GM19351 (cell line): ENCODE measurements around the gene SEMA4A.
"Not testable (repeated sequence)": the region's sequence is repeated elsewhere in the genome, so short reads cannot be mapped to it uniquely, and the experiment has no call there.

Experiments
- ATAC-seq: cut with Tn5 transposase; IDR thresholded peaks from one replicate; pipeline ENCODE4 v1.9.1; 2021; ENCODE audit warnings: mild to moderate bottlenecking, moderate library complexity; ENCODE audit not compliant: unreplicated experiment

Gene SEMA4A

GRCh38 chr1:156118177-156118868 lies 35.1 kb upstream of the SEMA4A start:
- ATAC-seq, result no peak

DNA sequence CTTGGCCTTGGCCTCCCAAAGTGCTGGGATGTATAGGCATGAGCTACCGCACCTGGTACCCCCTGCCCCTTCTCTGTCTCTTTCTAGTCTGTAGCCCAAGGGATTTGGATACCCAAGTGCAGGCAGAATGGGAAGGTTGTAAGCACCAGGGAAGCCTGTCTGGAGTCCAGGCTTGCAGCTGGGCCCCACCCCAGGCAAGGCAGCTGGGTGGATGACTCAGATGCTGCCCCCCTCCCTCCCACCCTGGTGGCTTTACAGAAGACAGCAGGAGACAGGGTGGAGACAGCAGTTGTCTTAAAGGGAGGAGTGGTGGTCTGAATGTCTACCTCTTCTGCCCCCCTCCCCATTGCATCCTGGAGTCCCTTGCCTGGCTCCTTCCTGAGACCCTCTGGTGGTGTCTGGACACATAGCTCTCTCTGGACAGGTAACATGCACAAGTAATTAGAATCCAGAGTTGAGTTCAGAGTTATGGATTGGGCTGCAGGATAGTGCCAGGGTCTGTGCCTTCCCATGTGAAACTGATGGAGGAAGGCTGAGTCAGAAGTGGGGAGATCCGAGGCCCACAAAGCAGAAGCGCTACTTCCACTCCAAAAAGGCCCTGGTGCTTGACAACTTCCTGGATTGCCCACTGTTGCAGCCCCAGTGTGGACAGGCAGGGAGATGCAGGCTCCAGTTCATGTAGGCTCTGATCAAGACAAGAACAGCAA lies 33.7 kb upstream of the SEMA4A start:
- no peak for ATAC-seq

- no peak for ATAC-seq
These were observed 33.1 kb upstream of the SEMA4A start for GRCh38 chr1:156120318-156120717.

DNA sequence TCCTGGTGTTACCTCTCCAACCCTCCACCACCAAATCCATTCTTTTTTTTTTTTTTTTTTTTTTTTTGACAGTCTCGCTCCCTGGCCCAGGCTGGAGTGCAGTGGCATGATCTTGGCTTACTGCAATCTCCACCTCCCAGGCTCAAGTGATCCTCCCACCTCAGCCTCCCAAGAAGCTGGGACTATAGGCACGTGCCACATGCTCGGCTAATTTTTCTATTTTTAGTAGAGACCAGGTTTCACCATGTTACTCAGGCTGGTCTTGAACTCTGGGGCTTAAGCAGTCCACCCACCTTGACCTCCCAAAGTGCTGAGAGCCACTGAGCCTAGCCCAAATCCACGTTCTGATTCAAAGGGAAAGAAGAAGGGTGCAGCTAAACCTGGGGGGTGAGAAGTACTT lies 32.4 kb upstream of the SEMA4A start:
- not testable (repeated sequence) for ATAC-seq

GRCh38 chr1:156121457-156121856 lies 31.9 kb upstream of the SEMA4A start:
- no peak for ATAC-seq

DNA sequence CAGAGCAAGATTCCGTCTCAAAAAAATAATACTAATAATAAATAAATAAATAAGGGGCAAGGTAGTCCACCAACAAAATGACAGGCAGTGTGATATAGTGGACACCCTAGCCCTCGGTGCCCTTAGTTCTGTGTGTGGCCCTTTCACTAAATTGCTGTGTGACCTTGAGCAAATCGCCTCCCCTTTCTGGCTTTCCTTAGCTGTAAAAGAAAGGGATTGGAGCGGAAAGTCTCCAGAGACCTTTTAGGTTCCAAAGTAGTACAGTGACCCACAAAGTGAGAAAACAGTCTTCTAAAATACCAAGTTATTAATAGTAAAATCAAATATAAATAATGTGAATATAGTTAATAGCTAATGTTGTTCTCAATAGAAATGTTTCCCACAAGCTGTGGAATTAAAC lies 31.3 kb upstream of the SEMA4A start:
- no peak for ATAC-seq

GRCh38 chr1:156122519-156123355 lies 30.6 kb upstream of the SEMA4A start:
- ATAC-seq, result no peak

- ATAC-seq, result no peak
These were observed 29.8 kb upstream of the SEMA4A start for GRCh38 chr1:156123356-156124196.

DNA sequence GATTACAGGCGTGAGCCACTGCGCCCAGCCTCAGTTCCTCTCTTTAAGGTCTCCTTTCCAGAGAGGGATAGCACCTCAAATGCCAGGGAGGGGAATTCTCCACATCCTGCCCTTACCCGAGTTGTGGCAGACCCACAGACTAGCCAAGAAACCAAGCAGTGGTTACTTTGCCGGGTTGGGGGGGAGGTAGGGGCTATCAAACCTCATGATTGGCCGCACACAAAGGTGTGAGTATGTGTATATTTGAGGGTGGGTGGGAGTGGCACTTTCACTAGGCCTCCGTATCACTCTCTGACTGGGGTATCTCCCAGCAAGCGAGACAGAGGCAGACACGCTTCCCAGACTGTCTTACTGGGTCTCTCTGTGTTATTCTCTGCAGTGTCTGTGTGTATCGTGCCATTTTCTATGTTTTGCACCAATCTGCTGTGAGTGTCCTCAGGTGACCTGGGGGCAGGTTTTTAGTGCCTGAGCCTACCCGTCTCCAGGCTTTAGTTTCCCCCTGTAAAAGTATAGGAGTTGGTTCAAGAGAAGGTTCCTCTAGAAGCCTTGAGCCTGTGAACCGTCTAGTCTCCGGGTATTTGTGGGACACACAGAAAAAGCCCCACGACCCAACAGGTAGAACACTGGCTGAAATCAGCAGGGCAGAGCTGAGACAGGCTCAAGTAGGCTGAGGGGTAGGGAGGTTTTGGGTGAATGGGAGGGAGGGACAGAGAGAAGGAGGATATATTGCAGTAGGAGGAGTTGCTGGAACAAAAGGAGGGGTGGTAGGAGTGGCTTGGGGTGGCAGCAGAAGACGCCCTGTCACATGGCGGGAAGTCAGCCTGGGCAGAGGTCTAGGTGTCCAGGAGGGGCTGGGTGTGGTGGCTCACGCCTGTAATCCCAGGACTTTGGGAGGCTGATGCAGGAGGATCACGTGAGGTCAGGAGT lies 28.6 kb upstream of the SEMA4A start:
- ATAC-seq, result no peak

GRCh38 chr1:156125544-156125943 lies 27.8 kb upstream of the SEMA4A start:
- not testable (repeated sequence) for ATAC-seq

DNA sequence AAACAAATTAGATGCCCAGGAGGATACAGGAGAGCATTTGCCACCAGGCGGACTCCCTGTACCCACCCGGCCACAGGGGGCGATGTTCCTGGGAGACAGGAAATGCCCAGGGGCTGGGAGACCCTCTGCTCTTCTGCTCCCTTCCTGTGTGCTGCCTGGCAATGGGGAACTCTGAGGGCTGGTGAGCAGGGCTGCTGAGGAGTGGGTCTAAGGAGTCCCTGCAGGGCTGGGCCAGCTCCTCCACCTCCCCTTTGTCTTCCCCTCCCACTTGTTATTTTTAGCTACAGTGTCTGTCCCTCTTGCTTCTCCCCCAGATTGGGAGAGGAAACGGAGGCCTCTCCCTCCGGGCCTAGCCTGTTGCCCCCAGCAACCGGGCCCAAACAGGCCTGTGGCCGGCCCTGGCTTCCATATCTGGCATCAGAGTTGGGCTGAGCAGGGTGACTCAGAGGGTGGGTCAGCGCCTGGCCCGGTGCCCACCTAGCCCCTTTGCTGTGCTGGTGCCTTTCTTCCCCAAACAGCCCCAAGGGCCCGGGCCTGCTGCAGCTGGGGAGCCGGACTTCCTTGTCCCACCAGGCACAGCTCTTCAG lies 27.2 kb upstream of the SEMA4A start:
- no peak for ATAC-seq

DNA sequence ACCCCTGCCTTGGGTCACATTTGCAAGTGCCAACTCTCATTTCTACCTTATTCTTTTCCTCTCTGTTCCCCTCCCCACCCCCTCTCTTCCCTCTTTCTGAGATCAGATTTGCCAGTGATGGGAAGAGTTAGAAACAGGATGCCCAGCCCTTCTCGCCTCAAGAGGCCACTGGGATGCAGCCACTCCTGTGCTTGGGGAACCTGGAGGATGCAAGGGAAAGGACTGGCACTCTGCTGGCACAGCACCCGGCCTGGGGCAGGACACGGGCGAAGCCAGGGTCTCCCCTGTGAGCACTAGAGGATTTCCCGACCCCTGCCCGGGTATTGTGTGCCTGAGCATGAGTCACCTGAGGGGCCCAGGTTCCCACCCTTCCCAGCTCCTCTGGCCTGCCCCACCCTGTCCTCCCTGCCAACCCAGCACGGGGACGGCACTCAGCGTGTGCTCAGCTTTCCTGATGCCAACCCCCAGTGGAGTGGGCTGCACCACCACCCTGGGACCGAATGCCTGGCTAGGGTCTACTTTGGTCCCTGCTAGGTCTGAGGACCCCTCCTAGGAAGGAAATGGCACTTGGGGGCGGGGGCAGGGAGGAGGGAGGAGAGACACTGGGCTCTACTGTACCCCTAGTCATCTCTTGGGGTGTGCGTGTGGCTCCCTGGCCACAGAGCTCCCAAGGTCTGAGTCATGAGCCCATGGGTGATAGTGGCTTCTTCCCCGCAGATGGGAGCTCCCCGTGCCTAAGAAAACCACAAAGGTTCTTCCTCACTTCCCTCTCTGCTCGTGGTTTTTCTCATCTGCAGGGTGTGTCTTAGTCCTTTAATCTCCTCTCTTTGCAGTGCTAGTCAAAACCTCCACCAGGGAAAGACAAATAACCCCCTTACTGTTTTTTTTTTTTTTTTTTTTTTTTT lies 26.5 kb upstream of the SEMA4A start:
- peak; percentile 58 for ATAC-seq

GRCh38 chr1:156128308-156128653 lies 25.1 kb upstream of the SEMA4A start:
- no peak for ATAC-seq

- ATAC-seq, result no peak
These were observed 24.5 kb upstream of the SEMA4A start for GRCh38 chr1:156128654-156129597.

DNA sequence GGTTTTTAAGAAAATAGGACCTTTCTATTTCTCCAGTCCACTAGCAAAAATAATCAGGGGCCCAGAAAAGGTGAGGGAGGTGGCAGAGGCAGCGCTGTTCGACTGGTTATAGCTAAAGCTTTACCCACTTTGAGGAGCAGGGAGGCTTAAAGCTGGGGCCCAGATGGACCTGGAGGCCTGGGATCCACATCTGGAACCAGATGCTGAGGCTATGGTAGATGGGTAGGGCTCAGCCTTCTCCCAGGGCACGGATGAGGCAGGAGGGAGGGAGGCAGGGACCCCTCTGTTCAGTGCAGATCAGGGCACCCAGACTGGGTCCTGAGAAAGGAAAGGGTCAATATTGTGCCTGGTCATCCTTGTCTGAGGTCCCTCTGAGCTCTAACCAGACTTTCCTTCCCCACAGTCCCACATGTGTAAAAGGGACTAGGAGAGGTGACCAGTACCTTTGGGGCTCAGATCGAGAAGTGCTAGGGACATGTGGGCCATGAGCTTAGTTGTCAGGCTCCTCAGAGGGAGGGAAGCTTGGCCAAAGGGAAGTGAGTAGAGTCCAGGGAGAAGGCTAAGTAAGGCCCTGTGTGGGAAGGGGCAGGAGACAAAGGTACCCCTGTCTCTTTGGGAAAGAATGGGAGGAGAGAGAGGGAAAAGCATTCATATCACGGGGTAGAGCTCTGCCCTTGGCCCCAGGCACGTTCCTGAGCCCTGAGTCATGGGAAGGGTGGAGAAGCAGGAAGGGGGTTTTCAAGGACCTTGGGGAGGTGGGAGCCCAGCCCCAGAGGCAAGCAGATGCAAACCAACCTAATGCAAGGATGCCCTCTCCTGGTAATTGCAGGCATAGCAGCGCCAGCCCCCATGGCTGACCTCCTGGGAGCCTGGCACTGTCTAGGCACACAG lies 23.5 kb upstream of the SEMA4A start:
- ATAC-seq, result no peak

GRCh38 chr1:156130578-156130942 lies 22.8 kb upstream of the SEMA4A start:
- no peak for ATAC-seq
